K562 (cell line): ENCODE measurements around the gene SLC27A2. TPM values are rescaled to one million over a fixed set of nuclear protein-coding genes. Genes with fewer than 3 reads are reported as not detected.

Experiments
- ATAC-seq: fragments of 200-7000 bp; cut with Tn5 transposase; 3 replicates; pipeline ENCODE4 v1.9.1; 2020; ENCODE audit warnings: moderate library complexity
- BruUV-seq: library from RNA; stranded (reverse); fragments of 400-500 nt; replicated peaks from 2 replicates; lab custom pipeline; 2021; lab: Mats Ljungman, UMichigan
- CTCF ChIA-PET: fragments of 300-600 bp; formaldehyde crosslinking; extraction: SDS; loops from one replicate; lab custom pipeline; 2021; ENCODE audit warnings: low intra/inter-chr PET ratio; lab: Yijun Ruan, JAX
- POLR2A ChIA-PET: fragments of 300-600, 350-650 bp; sonication (Branson Sonifier 250); formaldehyde crosslinking; extraction: SDS; loops from one replicate; lab custom pipeline; 2021; ENCODE audit warnings: antibody characterized with exemption, inconsistent platforms; lab: Yijun Ruan, JAX
- DNase-seq, 4 experiments: peaks; one replicate each; pipeline versions ENCODE4 v3.0.0 to v3.0.0-alpha.2; 2011 to 2018; ENCODE audit warnings: low spot score in 3 of 4, mixed read lengths in 3 of 4; ENCODE audit errors: extremely low read depth in 1 of 4
- FAIRE-seq: peaks from 2 replicates; lab custom pipeline; 2011; peaks lifted over from hg19 to GRCh38; lab: Jason Lieb, UNC
- H2AFZ ChIP-seq: 2 replicates; pipeline ENCODE4 v1.6.0; 2011; ENCODE audit warnings: low read depth, low read length, control low read depth, inconsistent platforms
- H3K27ac ChIP-seq: fragments of 200-600 bp; 3 replicates; pipeline ENCODE4 v1.8.0; 2011; ENCODE audit warnings: low read depth, mild to moderate bottlenecking, control low read depth, inconsistent platforms, low read length, moderate library complexity, mixed read lengths; ENCODE audit errors: extremely low read depth
- H3K27me3 ChIP-seq, 2 experiments: fragments of 300-600 bp in 1 of 2; 2 replicates in 1 of 2; 3 replicates in 1 of 2; pipeline versions ENCODE4 v1.6.0 to v1.8.0; 2011; ENCODE audit warnings: inconsistent platforms in 2 of 2, low read length in 2 of 2, mild to moderate bottlenecking in 1 of 2, mixed read lengths in 1 of 2, moderate library complexity in 1 of 2; ENCODE audit not compliant: control insufficient read depth in 2 of 2, insufficient read depth in 2 of 2
- H3K36me3 ChIP-seq: fragments of 300-600 bp; 3 replicates; pipeline ENCODE4 v1.8.0; 2011; ENCODE audit warnings: mild to moderate bottlenecking, low read length, inconsistent platforms; ENCODE audit not compliant: control insufficient read depth, insufficient read depth
- H3K4me1 ChIP-seq, 2 experiments: fragments of 200-600 bp in 1 of 2; replicated peaks in 1 of 2; 2 replicates in 1 of 2; 3 replicates in 1 of 2; pipeline versions ENCODE4 v1.5.1 to v1.8.0; 2011; ENCODE audit warnings: inconsistent platforms in 2 of 2, low read length in 2 of 2, mild to moderate bottlenecking in 1 of 2, mixed read lengths in 1 of 2, moderate library complexity in 1 of 2; ENCODE audit not compliant: control insufficient read depth in 2 of 2, insufficient read depth in 2 of 2
- H3K4me2 ChIP-seq: 2 replicates; pipeline ENCODE4 v1.6.1; 2011; ENCODE audit warnings: low read length, control low read depth, inconsistent platforms, mixed read lengths; ENCODE audit not compliant: insufficient read depth
- H3K4me3 ChIP-seq: fragments of 200-600 bp; sonication (generic), shearing (Covaris generic); 2 replicates; pipeline ENCODE4 v1.5.1; 2016; ENCODE audit warnings: control low read depth, inconsistent platforms
- H3K79me2 ChIP-seq: fragments of 200-600 bp; 3 replicates; pipeline ENCODE4 v1.8.0; 2011; ENCODE audit warnings: low read length, inconsistent platforms; ENCODE audit not compliant: control insufficient read depth, insufficient read depth
- H3K9ac ChIP-seq, 2 experiments: 2 replicates each; pipeline versions ENCODE4 v1.6.0 to v1.6.1; 2011; ENCODE audit warnings: low read depth in 2 of 2, low read length in 2 of 2, control low read depth in 1 of 2, inconsistent platforms in 1 of 2, mild to moderate bottlenecking in 1 of 2, mixed read lengths in 1 of 2; ENCODE audit not compliant: insufficient read depth in 1 of 2
- H3K9me1 ChIP-seq: one replicate; pipeline ENCODE4 v1.6.0; 2011; ENCODE audit warnings: inconsistent platforms, mild to moderate bottlenecking, low read length, moderate library complexity; ENCODE audit not compliant: control insufficient read depth, insufficient read depth
- H3K9me3 ChIP-seq: replicated peaks from 2 replicates; pipeline ENCODE4 v1.5.1; 2011; ENCODE audit warnings: low read depth, low read length, inconsistent platforms; ENCODE audit not compliant: control insufficient read depth, insufficient read depth
- H4K20me1 ChIP-seq: replicated peaks from 2 replicates; pipeline ENCODE4 v1.6.1; 2011; ENCODE audit warnings: low read length, inconsistent platforms, mixed read lengths; ENCODE audit not compliant: control insufficient read depth, insufficient read depth
- CHCHD3 ChIP-seq: fragments of 250-450 bp; sonication (Bioruptor Pico); IDR thresholded peaks from 2 replicates; pipeline ENCODE4 v2.1.2; 2022; ENCODE audit warnings: mild to moderate bottlenecking
- MAFF ChIP-seq: IDR thresholded peaks from 2 replicates; pipeline ENCODE4 v1.6.1; 2012; ENCODE audit warnings: low read length, improper control_type of control experiment
- NELFE ChIP-seq: IDR thresholded peaks from 2 replicates; pipeline ENCODE4 v1.6.1; 2011; ENCODE audit warnings: mild to moderate bottlenecking; ENCODE audit not compliant: insufficient read depth, insufficient read length
- NONO ChIP-seq, 2 experiments: fragments of 200-400 bp in 1 of 2; fragments of 450-650 bp in 1 of 2; formaldehyde crosslinking in 1 of 2; IDR thresholded peaks; 2 replicates each; pipeline ENCODE4 v1.6.1; 2017; ENCODE audit warnings: low read depth in 2 of 2, mild to moderate bottlenecking in 2 of 2, moderate library complexity in 2 of 2, low read length in 1 of 2
- SAFB ChIP-seq: fragments of 200-400 bp; formaldehyde crosslinking; IDR thresholded peaks from 2 replicates; pipeline ENCODE4 v1.6.1; 2017; ENCODE audit warnings: low read depth, low read length, borderline replicate concordance
- SMAD2 ChIP-seq: fragments of 150-350 bp; IDR thresholded peaks from 2 replicates; pipeline ENCODE4 v1.6.1; 2014; ENCODE audit warnings: low read depth, mild to moderate bottlenecking, low read length
- TAF1 ChIP-seq: IDR thresholded peaks from 2 replicates; pipeline ENCODE4 v1.6.1; 2011; ENCODE audit warnings: mild to moderate bottlenecking, low read length, moderate library complexity; ENCODE audit not compliant: insufficient read depth, control insufficient read depth, severe bottlenecking; ENCODE audit errors: extremely low read depth
- ZC3H11A ChIP-seq: IDR thresholded peaks from 2 replicates; pipeline ENCODE4 v1.6.1; 2012; ENCODE audit warnings: low read depth, low read length, improper control_type of control experiment
- ZNF282 ChIP-seq: sonication (generic); formaldehyde crosslinking; IDR thresholded peaks from 2 replicates; pipeline ENCODE4 v1.8.1; 2023; ENCODE audit warnings: missing genetic modification reagents
- ZNF3 ChIP-seq: fragments of 250-450 bp; sonication (Bioruptor Pico); IDR thresholded peaks from 2 replicates; pipeline ENCODE4 v1.5.0; 2021; ENCODE audit warnings: mild to moderate bottlenecking, moderate library complexity
- ZNF586 ChIP-seq: fragments of 450-650 bp; formaldehyde crosslinking; conservative IDR thresholded peaks from 2 replicates; pipeline ENCODE4 v1.4.0; 2020; ENCODE audit warnings: mild to moderate bottlenecking, moderate library complexity
- ZNF668 ChIP-seq: fragments of 250-450 bp; sonication (Bioruptor Pico); IDR thresholded peaks from 2 replicates; pipeline ENCODE4 v1.8.0; 2022; ENCODE audit warnings: mild to moderate bottlenecking, inconsistent platforms
- WGBS: fragments of 100-300 bp; shearing (Covaris generic); methylation state at CpG from one replicate; pipeline ENCODE4 v1.1.6; 2016; ENCODE audit warnings: low coverage, mixed read lengths; ENCODE audit not compliant: insufficient coverage; ENCODE audit errors: missing lambda C conversion rate; 5-methylcytosine and 5-hydroxymethylcytosine counted together
- in situ Hi-C: fragments of 300-500 bp; cut with MboI; formaldehyde crosslinking; loops from 4 replicates; pipeline ENCODE4 v1.15.0; 2018; ENCODE audit warnings: inconsistent platforms, mixed read lengths
- intact Hi-C: fragments of 100-400 bp; cut with micrococcal nuclease; formaldehyde crosslinking; loops from 2 replicates; pipeline ENCODE4 v1.14.2; 2022
- polyA plus RNA-seq, 8 experiments: library from polyadenylated mRNA; depleted of rRNA in 4 of 8; stranded (reverse) in 5 of 8; unstranded in 3 of 8; fragments of >200 nt; fragmentation: Nextera tagmentation in 2 of 8; fragmentation: Illumina TruSeq in 1 of 8; extraction: Ambion mirVana in 2 of 8; extraction: Trizol in 1 of 8; gene quantifications; 2 replicates each; pipeline versions ENCODE4 v1.2.1 to v1.2.3, GENCODE V29; 2011 to 2014; ENCODE audit warnings: inconsistent platforms in 1 of 8, missing spikeins in 1 of 8
- total RNA-seq, 7 experiments: library from RNA; depleted of rRNA in 6 of 7; stranded (reverse); fragments of >200 nt in 6 of 7; fragmentation: Illumina TruSeq in 2 of 7; extraction: Trizol in 2 of 7; gene quantifications; 2 replicates each; pipeline versions ENCODE4 v1.2.1 to v1.2.3, GENCODE V29; 2011 to 2021; ENCODE audit warnings: low replicate concordance in 1 of 7
- TF ChIP-seq, protein P1 (sequence below): fragments of 450-650 bp; formaldehyde crosslinking; IDR thresholded peaks from 2 replicates; pipeline ENCODE4 v1.4.0; 2020; ENCODE audit warnings: mild to moderate bottlenecking
- TF ChIP-seq, protein P2 (sequence below): fragments of 250-450 bp; sonication (Bioruptor Pico); IDR thresholded peaks from 2 replicates; pipeline ENCODE4 v1.4.0; 2020; ENCODE audit warnings: borderline replicate concordance

SLC27A2 gene
- total and polyA plus RNA-seq, 9 of the 15 experiments (the other 6 are each of a cell fraction or from before 2014, with no cell fraction given): 4.9 to 38.0 (median 22.7) TPM

DNA sequence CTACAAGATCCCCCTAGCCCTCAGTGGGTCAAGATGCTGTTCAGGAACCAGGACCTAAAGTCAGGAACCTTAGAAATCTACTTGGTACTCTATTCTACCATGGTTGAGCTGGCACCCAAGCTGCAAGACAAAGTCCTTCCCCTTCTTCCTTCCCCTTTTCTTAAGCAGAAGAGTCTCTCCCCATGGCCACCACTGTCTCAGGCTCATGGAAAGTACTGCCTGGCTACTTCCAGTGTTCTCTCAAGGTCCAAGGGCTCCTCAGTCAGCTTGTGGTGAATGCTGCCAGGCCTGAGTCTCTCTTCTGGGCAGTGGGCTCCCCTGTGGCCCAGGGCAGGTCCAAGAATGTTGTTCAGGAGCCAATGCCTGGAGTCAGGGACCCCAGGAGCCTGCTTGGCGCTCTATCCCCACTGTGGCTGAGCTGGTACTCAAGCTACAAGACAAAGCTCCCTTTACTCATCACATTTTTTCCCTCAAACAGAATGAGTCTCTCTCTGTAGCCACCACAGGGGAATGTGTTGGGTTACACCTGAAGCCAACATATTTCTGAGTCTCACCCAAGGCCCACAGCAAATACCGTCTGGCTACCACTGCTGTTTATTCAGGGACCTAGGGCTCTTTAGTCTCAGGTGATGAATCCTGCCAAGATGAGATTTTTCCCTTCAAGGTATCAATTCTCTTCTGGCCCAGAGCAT, 18.1 kb upstream of the SLC27A2 start:
- Histone ChIP-seq H3K4me1 (peaks cover 0 to 4% of the 10 kb centered on the region in 2 experiments; a peak in 2 of 5 replicates), H3K36me3 (no peaks in the 10 kb centered on the region), H3K9ac (no peak overlapping the region), H3K4me2 (no peak overlapping the region), H2AFZ (no peak overlapping the region), H3K9me1 (no peaks in the 10 kb centered on the region), H4K20me1 (no peaks in the 10 kb centered on the region), H3K9me3 (no peaks in the 10 kb centered on the region), H3K27me3 (no peaks in the 10 kb centered on the region), H3K27ac (no peak overlapping the region), H3K4me3 (no peak overlapping the region), H3K79me2 (no peaks in the 10 kb centered on the region)
- ChIA-PET CTCF (no interaction called here), POLR2A (no interaction called here)
- intact Hi-C loops: no loop called here
- BruUV-seq: no TSS peak
- in situ Hi-C loops: no loop called here
- no peak for DNase-seq
- no peak for FAIRE-seq
- 0% methylated on average over 1 of the region's 2 CpGs for WGBS
- ATAC-seq: no peak
- no peak for TF ChIP-seq TAF1
- no peak for TF ChIP-seq ZC3H11A
- no peak for TF ChIP-seq ZNF586 (CRISPR knock-in tag)
- no peak for TF ChIP-seq SMAD2
- no peak for TF ChIP-seq ZNF668 (CRISPR knock-in tag)
- no peak for TF ChIP-seq ZNF282 (CRISPR knock-in tag)
- no peak for TF ChIP-seq ZNF3 (CRISPR knock-in tag)
- TF ChIP-seq, protein P1, sequence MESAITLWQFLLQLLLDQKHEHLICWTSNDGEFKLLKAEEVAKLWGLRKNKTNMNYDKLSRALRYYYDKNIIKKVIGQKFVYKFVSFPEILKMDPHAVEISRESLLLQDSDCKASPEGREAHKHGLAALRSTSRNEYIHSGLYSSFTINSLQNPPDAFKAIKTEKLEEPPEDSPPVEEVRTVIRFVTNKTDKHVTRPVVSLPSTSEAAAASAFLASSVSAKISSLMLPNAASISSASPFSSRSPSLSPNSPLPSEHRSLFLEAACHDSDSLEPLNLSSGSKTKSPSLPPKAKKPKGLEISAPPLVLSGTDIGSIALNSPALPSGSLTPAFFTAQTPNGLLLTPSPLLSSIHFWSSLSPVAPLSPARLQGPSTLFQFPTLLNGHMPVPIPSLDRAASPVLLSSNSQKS (CRISPR knock-in tag): no peak
- TF ChIP-seq, protein P2, sequence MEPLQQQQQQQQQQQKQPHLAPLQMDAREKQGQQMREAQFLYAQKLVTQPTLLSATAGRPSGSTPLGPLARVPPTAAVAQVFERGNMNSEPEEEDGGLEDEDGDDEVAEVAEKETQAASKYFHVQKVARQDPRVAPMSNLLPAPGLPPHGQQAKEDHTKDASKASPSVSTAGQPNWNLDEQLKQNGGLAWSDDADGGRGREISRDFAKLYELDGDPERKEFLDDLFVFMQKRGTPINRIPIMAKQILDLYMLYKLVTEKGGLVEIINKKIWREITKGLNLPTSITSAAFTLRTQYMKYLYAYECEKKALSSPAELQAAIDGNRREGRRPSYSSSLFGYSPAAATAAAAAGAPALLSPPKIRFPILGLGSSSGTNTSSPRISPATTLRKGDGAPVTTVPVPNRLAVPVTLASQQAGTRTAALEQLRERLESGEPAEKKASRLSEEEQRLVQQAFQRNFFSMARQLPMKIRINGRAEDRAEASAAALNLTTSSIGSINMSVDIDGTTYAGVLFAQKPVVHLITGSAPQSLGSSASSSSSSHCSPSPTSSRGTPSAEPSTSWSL (CRISPR knock-in tag): no peak
- TF ChIP-seq NELFE: no peak
- TF ChIP-seq NONO (IDR thresholded peaks at IDR 0.05; ENCODE audit: low read depth in 2 of 2, low read length in 1 of 2): no peak
- TF ChIP-seq MAFF: no peak
- no peak for TF ChIP-seq CHCHD3 (CRISPR knock-in tag)
- TF ChIP-seq SAFB: no peak
